ENCODE data around the gene CTNNA1.

CTNNA1 gene

GRCh38 chr5:138956801-138957200 is 203.6 kb downstream of the CTNNA1 start:
- in situ Hi-C loops (cut with HindIII; ENCODE audit: low pct_ligation_motif_present, low sequenced_read_pairs), result no loop called here
- no peaks in the 10 kb centered on the region for H3K27me3 ChIP-seq (replicated peaks)
- H3K4me3 ChIP-seq (ENCODE audit: low read depth, low read length), result no peak overlapping the region
- no peak overlapping the region for H3K27ac ChIP-seq
- no peak for DNase-seq
- H3K36me3 ChIP-seq (replicated peaks), result no peaks in the 10 kb centered on the region
- no peak for TF ChIP-seq CTCF (IDR thresholded peaks at IDR 0.05; ENCODE audit: low read depth, low read length, missing control alignments)

GRCh38 chr5:138960145-138960692 is 207.0 kb downstream of the CTNNA1 start:
- Histone ChIP-seq H3K27me3 (replicated peaks) (no peaks in the 10 kb centered on the region), H3K36me3 (replicated peaks) (no peaks in the 10 kb centered on the region), H3K27ac (no peak overlapping the region), H3K4me3 (ENCODE audit: low read depth, low read length) (no peak overlapping the region)
- in situ Hi-C loops (cut with HindIII; ENCODE audit: low pct_ligation_motif_present, low sequenced_read_pairs), result no loop called here
- DNase-seq, result no peak
- no peak for TF ChIP-seq CTCF (IDR thresholded peaks at IDR 0.05; ENCODE audit: low read depth, low read length, missing control alignments)

- in situ Hi-C loops (cut with HindIII; ENCODE audit: low pct_ligation_motif_present, low sequenced_read_pairs), result no loop called here
- no peak for DNase-seq
- Histone ChIP-seq H3K27me3 (replicated peaks) (no peaks in the 10 kb centered on the region), H3K36me3 (replicated peaks) (no peaks in the 10 kb centered on the region), H3K4me3 (ENCODE audit: low read depth, low read length) (no peak overlapping the region), H3K27ac (no peak overlapping the region)
- no peak for TF ChIP-seq CTCF (IDR thresholded peaks at IDR 0.05; ENCODE audit: low read depth, low read length, missing control alignments)
Measured at GRCh38 chr5:138961221-138961620, 208.0 kb downstream of the CTNNA1 start.

- no peak for DNase-seq
- Histone ChIP-seq H3K27me3 (replicated peaks) (no peaks in the 10 kb centered on the region), H3K36me3 (replicated peaks) (no peaks in the 10 kb centered on the region), H3K4me3 (ENCODE audit: low read depth, low read length) (no peak overlapping the region), H3K27ac (no peak overlapping the region)
- in situ Hi-C loops (cut with HindIII; ENCODE audit: low pct_ligation_motif_present, low sequenced_read_pairs), result no loop called here
- no peak for TF ChIP-seq CTCF (IDR thresholded peaks at IDR 0.05; ENCODE audit: low read depth, low read length, missing control alignments)
Measured at GRCh38 chr5:138961729-138962128, 208.5 kb downstream of the CTNNA1 start.

GRCh38 chr5:138962614-138963370 is 209.6 kb downstream of the CTNNA1 start:
- H3K27ac ChIP-seq, result no peak overlapping the region
- no peak for DNase-seq
- no peaks in the 10 kb centered on the region for H3K36me3 ChIP-seq (replicated peaks)
- in situ Hi-C loops (cut with HindIII; ENCODE audit: low pct_ligation_motif_present, low sequenced_read_pairs), result no loop called here
- H3K4me3 ChIP-seq (ENCODE audit: low read depth, low read length), result no peak overlapping the region
- no peak for TF ChIP-seq CTCF (IDR thresholded peaks at IDR 0.05; ENCODE audit: low read depth, low read length, missing control alignments)
- H3K27me3 ChIP-seq (replicated peaks), result no peaks in the 10 kb centered on the region

Data from brain microvascular endothelial cell (primary cell).